Measurements from ENCODE around the gene BRAF. TPM values are rescaled to one million over a fixed set of nuclear protein-coding genes. Genes with fewer than 3 reads are reported as not detected.

BRAF gene
- total RNA-seq, 4 donors from 2014 or later: 20.9 to 51.8 (median 34.8) TPM

GRCh38 chr7:140864732-140865131 lies 60.0 kb downstream of the BRAF start:
- WGBS, 2 donors (ENCODE audit: low coverage in 1 of 2): 90 to 94% methylated on average over 3 of the region's 3 CpGs
- H3K9me3 ChIP-seq: no peaks in the 10 kb centered on the region
- no peaks in the 10 kb centered on the region for H3K36me3 ChIP-seq
- no peak for DNase-seq
- H3K4me1 ChIP-seq: peaks cover 0 to 15% (median 2%) of the 10 kb centered on the region in 4 donors
- intact Hi-C loops (cut with DNase I; ENCODE audit: low total_unique reads) (no loop called here), in situ Hi-C loops (cut with MboI; ENCODE audit: low pct_ligation_motif_present in 1 of 4, low pct_unique_long_range_greater_than_20kb in 1 of 4, low sequenced_read_pairs in 3 of 4) (no loop called here)
- no peaks in the 10 kb centered on the region for H3K27me3 ChIP-seq
- TF ChIP-seq CTCF (IDR thresholded peaks at IDR 0.05) (no peak), POLR2AphosphoS5 (IDR thresholded peaks at IDR 0.05) (no peak), POLR2A (IDR thresholded peaks at IDR 0.05) (no peak), EP300 (IDR thresholded peaks at IDR 0.05; ENCODE audit: low read depth) (no peak)
- no peak overlapping the region for H3K4me3 ChIP-seq
- no peak overlapping the region for H3K27ac ChIP-seq

GRCh38 chr7:140863867-140864266 lies 60.9 kb downstream of the BRAF start:
- Histone ChIP-seq H3K4me1 (peaks cover 0 to 14% (median 2%) of the 10 kb centered on the region in 4 donors), H3K36me3 (no peaks in the 10 kb centered on the region), H3K27ac (no peak overlapping the region), H3K9me3 (no peaks in the 10 kb centered on the region), H3K27me3 (no peaks in the 10 kb centered on the region), H3K4me3 (no peak overlapping the region)
- TF ChIP-seq POLR2A (IDR thresholded peaks at IDR 0.05): no peak
- no peak for TF ChIP-seq POLR2AphosphoS5 (IDR thresholded peaks at IDR 0.05)
- no peak for TF ChIP-seq CTCF (IDR thresholded peaks at IDR 0.05)
- no peak for TF ChIP-seq EP300 (IDR thresholded peaks at IDR 0.05; ENCODE audit: low read depth)
- 69 to 75% methylated on average over 2 to 4 of the region's 4 CpGs for WGBS, 2 donors (ENCODE audit: low coverage in 1 of 2)
- intact Hi-C loops (cut with DNase I; ENCODE audit: low total_unique reads): no loop called here
- in situ Hi-C loops (cut with MboI; ENCODE audit: low pct_ligation_motif_present in 1 of 4, low pct_unique_long_range_greater_than_20kb in 1 of 4, low sequenced_read_pairs in 3 of 4): no loop called here
- no peak for DNase-seq

- peaks cover 0 to 13% (median 2%) of the 10 kb centered on the region in 4 donors for H3K4me1 ChIP-seq
- H3K27me3 ChIP-seq: no peaks in the 10 kb centered on the region
- H3K4me3 ChIP-seq: no peak overlapping the region
- TF ChIP-seq CTCF (IDR thresholded peaks at IDR 0.05): no peak
- no peak for TF ChIP-seq POLR2AphosphoS5 (IDR thresholded peaks at IDR 0.05)
- no peak for TF ChIP-seq POLR2A (IDR thresholded peaks at IDR 0.05)
- TF ChIP-seq EP300 (IDR thresholded peaks at IDR 0.05; ENCODE audit: low read depth): no peak
- intact Hi-C loops (cut with DNase I; ENCODE audit: low total_unique reads) (no loop called here), in situ Hi-C loops (cut with MboI; ENCODE audit: low pct_ligation_motif_present in 1 of 4, low pct_unique_long_range_greater_than_20kb in 1 of 4, low sequenced_read_pairs in 3 of 4) (no loop called here)
- no peaks in the 10 kb centered on the region for H3K9me3 ChIP-seq
- WGBS, 2 donors (ENCODE audit: low coverage in 1 of 2): 90 to 98% methylated on average over 2 of the region's 2 CpGs
- no peak for DNase-seq
- H3K27ac ChIP-seq: no peak overlapping the region
- H3K36me3 ChIP-seq: no peaks in the 10 kb centered on the region
Observed at GRCh38 chr7:140863184-140863583, 61.5 kb downstream of the BRAF start.

- Histone ChIP-seq H3K4me3 (no peak overlapping the region), H3K27me3 (no peaks in the 10 kb centered on the region), H3K36me3 (no peaks in the 10 kb centered on the region), H3K27ac (no peak overlapping the region), H3K4me1 (peaks cover 0 to 14% (median 1%) of the 10 kb centered on the region in 4 donors), H3K9me3 (no peaks in the 10 kb centered on the region)
- intact Hi-C loops (cut with DNase I; ENCODE audit: low total_unique reads) (no loop called here), in situ Hi-C loops (cut with MboI; ENCODE audit: low pct_ligation_motif_present in 1 of 4, low pct_unique_long_range_greater_than_20kb in 1 of 4, low sequenced_read_pairs in 3 of 4) (no loop called here)
- no peak for TF ChIP-seq POLR2AphosphoS5 (IDR thresholded peaks at IDR 0.05)
- no peak for TF ChIP-seq EP300 (IDR thresholded peaks at IDR 0.05; ENCODE audit: low read depth)
- no peak for TF ChIP-seq CTCF (IDR thresholded peaks at IDR 0.05)
- TF ChIP-seq POLR2A (IDR thresholded peaks at IDR 0.05): no peak
- WGBS, 2 donors (ENCODE audit: low coverage in 1 of 2): 89 to 91% methylated on average over 2 of the region's 2 CpGs
- DNase-seq: no peak
Observed at GRCh38 chr7:140857048-140857447, 67.7 kb downstream of the BRAF start.

Data from transverse colon (tissue), 4 donors.